ENCODE results near the gene ZNF385B.

ZNF385B gene

DNA sequence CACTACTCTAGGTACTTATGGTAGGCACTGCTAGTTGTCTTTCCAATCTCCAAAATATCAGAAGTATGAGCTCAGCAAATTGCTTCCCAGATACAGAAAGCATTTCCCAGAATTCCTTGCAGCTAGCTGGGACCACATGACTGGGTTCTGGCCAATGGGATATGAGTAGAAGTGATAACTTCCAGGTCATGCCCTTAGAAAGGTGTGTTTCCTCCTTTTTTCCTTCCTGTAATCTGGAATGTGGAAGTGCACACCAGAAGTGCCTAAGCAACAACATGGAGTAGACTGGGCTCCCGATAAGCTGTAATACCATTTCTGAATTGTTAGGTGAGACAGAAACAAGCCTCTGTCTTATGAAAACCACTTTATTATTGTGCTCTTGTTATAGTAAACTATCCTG, 279.8 kb downstream of the ZNF385B start:
- no peak for DNase-seq (ENCODE audit: low spot score)

DNA sequence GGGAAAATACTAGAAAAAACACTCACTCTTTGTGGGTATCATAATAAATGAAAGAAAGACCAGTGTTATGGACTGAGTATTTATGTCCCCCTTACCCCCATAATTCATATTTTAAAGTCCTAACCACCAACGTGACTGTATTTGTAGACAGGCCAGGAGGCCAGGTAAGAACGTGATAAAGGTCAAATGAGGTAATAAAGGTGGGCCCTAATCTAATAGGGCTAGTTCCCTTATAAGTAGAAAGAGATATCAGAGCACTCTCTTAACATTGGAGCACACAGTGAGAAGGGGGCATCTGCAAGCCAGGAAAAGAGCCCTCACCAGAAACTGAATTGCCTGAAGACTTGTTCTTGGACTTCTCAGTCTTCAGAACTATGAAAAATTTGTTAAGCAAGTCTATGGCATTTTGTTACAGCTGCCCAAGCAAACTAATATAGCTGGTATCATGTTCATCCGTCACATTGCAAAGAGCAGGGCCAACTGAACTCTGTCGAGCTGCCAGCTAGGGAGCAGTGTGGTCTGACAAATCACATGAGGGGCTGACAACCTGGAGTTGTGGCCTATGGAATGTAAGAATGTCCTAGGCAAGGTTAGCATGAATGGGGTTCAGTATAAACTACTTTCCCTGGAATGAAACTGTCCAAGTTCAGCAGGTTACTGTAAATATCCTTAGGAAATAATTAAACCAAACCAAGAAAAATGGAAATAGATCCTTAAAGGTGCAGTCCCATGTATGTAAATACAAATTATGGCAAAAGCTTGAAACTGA, 280.9 kb downstream of the ZNF385B start:
- DNase-seq (ENCODE audit: low spot score) = no peak

DNA sequence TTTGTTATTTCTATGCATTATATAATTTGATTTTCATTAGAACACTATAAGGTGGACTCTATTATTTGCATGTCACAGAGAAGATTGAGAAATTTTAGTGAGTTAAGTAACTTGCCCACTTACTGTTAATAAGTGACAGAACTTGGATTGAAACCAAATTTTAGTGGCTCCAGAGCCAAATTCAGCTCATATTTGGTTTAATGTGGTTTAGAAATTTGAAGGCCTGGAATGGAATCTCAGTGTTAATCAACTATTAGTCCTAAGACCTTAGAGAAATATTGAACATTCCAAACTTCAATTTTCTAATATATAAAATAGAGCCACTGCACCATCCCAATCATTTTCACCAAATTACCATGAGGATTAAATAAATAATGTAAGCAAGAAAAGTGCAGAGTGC, 281.6 kb downstream of the ZNF385B start:
- DNase-seq (ENCODE audit: low spot score) = no peak

DNA sequence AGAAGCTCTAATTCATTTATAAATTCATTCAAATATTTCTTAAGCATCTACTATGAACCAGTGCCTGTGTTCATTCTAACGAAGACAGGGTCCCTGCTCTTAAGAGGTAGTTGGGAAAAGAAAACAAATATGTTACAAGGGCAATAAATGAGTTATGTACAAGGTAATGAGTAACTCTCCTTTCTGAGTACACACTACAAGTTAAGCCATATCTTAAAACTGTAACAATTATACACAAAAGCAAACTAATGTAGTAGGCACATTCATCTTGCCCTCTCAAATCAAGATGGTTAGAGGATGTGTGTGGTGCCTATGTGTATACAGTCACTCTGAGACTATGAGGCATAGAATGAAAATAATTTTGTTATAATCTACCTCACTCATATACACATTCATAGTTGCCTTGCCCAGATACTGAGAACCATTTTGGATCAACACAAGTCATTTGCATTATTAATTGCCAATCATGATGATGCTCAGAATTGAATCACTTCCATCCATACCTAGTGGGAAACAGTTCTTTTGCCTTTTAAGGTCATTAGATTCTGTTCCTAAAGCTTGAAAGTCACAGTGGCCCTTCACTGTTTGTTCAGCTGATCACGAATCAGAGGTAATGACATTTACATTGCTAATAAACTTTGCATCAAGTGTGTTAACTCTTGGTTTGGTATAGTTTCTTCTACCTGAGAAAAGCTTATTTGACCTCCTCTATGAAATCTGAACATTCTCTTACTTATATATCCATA, 283.1 kb downstream of the ZNF385B start:
- DNase-seq (ENCODE audit: low spot score) = no peak

DNA sequence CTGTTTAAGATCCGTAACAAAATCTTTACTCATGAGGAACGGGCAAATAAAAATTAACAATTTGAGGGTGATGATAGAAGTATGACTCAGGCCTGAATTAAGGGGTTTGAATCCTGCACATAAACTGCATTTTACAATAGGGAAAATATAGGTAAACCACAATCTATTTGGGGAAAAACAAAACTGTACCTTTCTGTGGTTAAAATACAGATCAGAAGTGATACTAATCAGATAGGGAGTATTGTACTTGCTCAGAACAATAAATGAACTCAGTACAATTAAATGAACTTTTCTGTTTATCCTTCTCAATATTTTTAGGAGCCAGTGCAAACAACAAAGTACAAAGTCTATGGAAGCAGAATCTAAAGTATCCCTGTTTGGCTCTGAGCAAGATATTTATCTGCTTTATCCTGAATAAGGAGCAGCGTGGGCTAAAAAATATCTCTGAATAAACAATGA, 287.3 kb downstream of the ZNF385B start:
- no peak for DNase-seq (ENCODE audit: low spot score)

DNA sequence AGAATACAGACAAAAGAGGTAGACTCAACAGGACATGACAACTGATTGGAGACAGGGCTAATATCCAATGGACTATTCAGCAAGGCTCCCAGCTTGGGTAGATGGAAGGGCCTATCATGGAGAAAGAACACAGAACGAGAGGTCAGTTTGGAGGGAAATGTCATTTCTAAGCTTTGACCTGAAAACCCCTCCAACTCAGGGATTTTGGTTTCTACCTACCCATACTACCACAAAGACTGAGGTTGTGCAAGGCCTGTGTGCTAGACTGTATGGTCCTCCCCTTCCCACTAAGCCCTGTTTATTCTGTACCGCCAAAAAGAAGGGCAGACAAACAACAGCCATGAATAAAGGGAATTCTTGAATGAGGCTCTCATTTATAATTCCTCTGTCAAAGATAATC, 288.9 kb downstream of the ZNF385B start:
- DNase-seq (ENCODE audit: low spot score) = no peak

DNA sequence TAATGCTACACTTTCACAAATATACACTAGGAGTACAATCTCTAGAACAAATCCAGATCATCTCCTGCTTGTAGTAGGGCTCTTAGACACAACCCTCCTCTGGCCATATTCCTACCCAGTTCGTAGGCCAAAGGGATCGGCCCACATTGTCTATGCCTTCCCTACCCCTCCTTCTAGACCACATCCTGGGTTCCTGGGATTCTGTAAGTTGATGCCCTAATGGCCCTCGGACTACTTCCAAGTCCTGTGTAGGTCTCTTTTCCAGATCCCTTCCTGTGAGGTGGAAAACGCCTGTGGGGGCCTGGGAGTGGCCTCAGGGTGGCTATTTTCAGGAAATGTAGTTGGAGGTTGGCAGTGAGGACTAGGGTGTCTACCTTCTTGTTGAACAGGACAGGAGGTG, 289.7 kb downstream of the ZNF385B start:
- DNase-seq (ENCODE audit: low spot score) = no peak

DNA sequence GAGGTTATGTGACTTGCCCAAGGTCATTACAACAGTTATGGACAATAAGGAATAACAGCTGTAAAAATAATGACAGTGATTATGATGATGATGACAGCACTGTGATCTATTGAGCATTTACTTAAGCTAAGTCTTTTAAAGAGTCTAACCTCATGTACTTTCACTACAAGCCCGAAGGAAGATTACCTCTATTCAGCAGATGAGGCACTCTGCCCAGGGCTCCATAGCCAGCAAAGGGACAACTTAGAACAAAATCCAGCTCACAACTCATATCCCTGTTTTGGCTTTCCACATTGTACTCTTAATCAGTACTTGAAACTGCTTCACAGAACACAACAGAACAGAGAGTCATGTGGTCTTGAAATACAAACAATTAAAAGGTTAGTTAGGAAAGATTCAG, 290.2 kb downstream of the ZNF385B start:
- no peak for DNase-seq (ENCODE audit: low spot score)

DNA sequence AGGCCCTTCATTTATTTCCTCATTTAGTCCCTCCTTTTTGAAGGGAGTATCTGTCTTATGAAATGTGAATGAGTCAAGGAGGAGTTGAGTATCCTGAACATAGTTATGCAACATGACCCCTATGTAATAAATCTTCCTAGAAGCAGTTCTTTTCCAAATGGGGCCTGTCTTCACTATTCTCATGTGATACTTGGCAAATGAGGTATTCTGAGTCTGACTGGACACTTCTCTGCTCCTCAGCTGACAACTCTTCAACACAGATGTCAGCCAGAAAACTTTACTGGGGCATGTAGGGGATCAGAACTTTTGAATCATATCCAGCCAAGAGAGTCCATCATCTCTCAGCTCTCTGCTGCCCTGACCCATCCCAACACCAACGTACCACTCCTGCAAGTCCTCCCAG, 291.6 kb downstream of the ZNF385B start:
- DNase-seq (ENCODE audit: low spot score) = no peak

DNA sequence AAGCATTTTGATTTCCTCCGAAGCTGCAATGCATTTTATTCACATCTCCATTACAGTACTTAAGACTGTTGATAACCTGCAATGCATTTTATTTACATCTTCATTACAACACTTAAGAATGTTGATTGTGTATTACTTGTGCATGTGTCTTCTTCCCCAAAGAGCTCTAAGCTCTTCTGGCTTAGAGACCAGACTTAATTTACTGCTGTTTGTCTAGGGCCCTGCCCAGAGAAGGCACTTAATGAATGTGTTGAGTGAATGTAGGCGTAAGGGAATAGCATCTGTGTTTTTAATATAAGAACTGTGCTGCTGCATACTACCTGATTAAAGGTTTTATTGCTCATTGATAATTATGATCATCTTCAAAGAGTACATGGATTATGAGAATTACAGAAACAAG, 295.6 kb downstream of the ZNF385B start:
- no peak for DNase-seq (ENCODE audit: low spot score)

DNA sequence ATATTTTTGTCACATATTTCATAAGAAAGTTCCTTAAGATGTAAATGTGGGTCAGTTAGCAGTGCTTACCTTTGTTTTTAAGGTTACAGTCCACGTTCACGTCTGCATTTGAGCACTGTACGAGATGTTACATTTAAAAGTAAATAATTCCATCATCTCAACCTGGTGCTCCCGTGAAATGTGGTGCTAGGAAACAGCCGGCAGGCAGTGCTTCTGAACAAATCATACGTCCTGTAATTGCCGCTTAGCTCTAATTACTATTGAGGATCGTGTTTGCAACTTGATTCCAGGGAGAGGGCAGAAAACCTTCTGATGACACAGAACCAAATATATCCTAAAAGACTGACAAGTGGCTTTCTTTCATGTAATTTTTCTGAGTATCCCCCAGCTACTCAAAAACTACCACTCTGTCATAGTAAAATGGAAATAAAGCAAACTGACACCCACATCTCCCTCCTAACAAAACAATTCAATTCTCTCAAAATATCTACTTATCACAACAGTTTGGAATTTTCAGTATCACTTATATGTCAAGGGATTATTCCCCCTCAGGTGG, 299.0 kb downstream of the ZNF385B start:
- no peak for DNase-seq (ENCODE audit: low spot score)

DNA sequence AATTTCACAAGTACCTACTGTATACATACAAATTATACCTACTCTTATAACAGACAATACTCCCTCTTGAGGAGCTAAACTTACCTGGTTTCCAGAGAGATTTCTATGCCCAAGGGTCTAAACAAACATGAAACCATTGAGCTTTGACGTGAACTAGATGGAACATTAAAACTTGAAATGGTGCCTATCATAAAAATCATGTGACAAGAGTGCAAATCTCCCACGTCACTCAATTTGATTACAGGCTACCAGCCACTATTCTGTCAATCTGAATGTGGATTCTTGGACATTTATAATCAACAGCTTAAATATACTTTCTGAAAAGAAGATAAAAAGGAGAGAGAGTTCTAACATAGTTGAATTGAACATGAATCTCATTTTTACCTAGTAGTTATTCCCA, 299.7 kb downstream of the ZNF385B start:
- DNase-seq (ENCODE audit: low spot score) = no peak

DNA sequence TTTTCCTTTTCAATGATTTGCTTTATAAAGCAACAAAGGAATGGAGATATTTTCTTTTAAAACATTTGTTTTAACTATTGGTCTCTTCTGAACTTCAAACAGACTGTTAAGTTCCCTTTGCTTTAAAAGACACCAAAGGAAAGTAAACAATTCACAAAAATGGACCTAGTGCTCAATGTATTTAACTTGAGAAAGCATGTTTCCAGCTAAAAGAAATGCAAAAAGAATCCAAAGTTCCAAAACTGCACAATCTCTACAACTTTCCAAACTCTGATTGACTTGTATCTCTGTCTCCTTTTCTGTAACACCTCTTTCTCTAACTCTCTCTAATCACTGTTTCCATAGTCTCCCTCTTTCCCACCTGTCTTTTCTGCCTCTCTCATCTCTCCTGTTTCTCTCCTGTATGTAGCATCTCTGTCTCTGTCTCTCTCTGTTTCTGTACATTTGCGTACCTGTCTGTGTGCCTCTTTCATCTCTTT, 301.1 kb downstream of the ZNF385B start:
- no peak for DNase-seq (ENCODE audit: low spot score)

DNA sequence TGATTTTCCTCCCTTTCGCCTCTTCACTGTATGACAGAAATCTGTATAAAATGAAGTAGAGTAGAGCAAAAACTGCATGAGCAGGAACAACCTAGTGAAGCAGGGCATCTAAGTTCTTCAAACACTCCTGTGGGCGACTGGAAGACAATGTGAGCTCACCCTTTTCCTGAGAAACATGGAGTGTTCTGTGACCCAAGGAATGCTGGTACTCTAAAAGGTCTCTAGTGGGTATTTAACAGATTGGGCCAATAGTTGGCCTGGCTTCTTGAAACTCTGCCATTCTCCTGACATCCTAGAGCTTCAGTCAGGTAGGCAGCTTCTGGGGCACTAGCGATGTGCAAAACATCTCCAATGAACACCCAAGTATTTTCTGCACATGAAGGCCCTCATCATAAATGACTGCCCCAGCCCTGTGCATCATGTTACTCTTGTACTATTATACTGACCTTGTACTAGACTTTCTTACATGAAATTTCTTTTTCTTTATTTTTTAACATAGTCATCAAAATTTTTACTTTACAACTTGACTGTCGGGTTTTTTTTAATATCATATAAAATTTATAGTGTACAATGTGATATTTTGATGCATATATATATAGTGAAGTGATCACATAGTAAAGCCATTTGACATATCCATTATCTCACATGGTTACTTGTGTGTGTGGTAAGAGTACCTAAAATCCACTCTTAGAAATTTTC, 302.2 kb downstream of the ZNF385B start:
- no peak for DNase-seq (ENCODE audit: low spot score)

DNA sequence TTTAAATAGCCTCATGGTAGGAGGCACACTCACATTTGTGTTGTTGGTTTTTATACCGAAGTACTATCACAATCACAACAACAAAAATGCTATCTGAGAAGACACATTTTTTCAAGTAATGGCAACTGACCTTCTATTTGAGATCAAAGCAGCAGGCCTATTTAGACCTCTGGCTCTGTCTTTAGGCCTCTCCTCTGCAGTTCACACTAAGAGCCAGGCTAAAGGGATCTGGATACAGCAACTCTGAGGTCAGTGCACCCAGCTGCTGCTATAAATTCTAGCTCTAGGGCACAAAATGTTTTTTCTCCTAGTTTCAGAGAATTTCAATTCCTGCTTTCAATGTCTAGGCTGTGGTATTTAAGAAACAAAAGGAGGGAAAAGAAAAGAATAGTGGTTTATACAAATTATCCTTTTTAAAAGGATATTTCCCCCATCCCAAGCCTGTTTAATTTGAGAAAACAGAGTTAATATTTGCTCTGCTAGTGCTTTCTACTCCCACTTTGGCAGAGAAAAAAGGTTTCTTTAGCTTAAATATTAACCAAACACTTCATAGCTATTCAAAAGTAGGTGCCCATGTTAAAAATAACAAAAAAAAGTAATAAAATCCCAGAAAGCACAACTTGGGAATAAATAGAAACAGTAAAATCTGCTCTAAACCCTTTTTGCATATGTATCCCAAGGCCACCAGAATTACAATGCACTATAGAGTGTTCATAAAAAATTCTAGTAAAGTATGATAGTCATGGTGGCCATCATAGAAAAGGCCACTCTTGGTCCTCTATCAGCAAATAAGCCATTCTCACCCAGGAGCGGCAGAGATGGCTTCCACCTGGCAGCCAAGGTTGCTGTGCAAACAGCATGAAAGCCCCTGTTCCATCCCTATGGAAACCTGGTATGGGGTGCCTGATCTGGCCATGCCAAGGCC, 303.1 kb downstream of the ZNF385B start:
- DNase-seq (ENCODE audit: low spot score) = no peak

DNA sequence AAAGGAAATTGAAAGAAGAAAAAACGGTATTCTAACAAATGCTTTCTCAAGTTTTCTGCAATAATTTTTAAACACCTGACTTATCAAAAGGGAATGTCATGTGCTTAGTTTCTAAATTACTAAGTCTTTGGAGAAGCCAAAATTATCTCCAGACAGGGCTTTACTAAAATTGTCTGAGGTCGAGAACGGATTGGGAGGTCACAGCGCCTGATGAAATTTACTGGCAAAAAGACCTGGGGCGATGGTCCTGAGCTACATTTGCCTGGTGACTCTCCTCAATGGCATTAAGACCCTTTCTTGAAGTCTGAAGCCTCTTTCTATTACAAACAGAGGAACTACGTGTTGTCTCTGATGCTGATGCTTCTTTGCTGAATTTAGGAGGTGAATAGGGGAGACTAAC, 305.0 kb downstream of the ZNF385B start:
- no peak for DNase-seq (ENCODE audit: low spot score)

DNA sequence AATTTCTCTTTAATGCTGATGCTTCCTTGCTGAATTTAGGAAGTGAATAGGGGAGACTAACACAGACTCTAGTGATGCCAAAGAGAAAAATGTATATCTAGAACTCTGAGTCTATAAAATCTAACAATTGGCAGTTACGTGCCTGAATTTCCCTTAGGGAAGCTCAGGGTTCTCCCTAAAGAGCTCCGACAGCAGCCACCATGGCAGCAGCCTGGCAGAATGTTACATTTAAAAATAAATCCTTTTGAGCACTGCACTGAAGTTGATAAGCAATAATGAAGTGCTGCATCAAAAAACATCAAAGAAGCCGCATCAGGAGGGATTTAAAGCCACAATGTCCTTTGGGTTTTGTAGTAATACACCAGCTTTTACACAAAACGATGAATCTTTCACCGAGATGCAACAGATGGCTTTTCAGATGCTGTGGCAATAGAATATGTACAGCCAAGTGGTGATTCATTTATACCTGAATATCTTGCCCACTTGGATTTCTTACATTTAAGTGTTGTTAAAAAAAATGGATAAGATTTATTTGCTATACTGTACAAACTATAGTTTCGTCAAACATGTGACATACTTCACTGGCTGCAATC, 305.6 kb downstream of the ZNF385B start:
- no peak for DNase-seq (ENCODE audit: low spot score)

DNA sequence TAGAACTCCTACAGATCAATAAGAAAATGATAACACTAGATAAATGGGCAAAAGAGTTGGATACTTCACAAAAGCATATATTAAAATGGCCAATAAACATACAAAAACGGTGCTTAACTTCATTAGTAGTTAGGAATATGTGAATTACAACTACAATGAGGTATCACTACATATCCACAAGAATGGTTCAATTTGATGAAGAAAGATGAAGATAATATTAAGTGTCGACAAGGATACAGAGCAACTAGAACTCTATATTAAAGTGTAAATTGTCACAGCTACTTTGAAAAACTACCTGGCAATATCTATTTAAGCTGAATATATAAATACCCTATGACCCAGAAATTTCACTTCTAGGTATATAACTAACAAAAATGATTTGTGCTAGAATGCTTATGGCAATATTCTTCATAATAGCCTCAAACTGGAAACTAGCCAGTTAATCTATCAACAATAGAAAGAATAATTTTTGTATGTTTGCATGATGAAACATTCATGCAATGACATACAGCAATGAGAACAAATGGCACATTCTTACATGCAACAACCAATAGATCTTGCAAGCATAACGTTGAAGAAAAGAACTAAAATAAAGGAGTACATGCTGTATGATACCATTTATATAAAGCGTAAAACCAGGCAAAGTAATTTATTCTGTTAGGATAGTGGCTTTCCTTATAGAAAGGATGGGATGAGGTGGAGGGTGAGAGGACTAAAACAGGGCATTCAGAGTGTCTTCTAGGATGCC, 306.6 kb downstream of the ZNF385B start:
- DNase-seq (ENCODE audit: low spot score) = no peak

DNA sequence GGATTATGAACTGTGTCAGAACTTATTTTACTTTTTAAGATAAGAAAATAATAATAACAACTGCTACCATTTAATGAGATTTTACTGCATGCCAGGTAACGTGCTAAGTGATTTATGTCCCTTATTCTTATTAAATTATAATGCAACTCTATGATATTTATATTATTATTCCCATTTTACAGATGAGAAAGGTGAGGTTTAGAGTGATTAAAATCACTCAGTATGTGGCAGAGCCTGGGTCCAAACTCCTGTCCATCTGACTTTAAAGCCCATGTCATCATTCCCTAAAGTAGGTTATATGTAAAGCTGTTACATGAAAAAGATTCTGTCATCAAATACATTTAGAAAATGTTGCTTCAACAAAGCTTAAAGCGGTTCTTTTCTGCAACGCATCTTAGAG, 308.0 kb downstream of the ZNF385B start:
- DNase-seq (ENCODE audit: low spot score) = no peak

DNA sequence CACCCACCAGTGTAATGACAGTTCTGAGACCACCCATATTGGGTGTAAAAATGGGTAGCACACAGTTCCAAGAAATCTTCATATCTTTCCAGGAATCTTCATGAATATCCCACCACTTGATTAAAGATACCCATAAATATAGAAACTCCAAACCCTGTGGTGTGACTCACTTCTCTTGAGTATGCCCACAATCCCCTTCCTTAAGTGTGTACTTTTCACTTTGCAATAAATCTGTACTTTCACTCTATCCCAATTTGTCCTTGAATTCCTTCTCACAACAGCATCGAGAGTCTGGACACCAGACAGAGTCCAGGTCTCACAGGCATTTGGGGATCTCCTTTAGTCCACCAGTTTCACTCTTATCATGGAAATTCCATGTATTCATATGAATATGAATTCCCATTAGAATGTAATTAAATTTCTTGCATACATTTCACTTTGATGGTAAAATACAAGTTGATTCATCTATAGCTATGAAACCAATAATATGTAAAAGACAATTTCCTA, 309.8 kb downstream of the ZNF385B start:
- DNase-seq (ENCODE audit: low spot score) = no peak

Data from kidney capillary endothelial cell (primary cell).